HEK293 (cell line): ENCODE data around the gene S1PR2.

ENCODE experiments used
- CTCF ChIA-PET: fragments of 350-600 bp; formaldehyde crosslinking; extraction: SDS; loops from one replicate; lab custom pipeline; 2021; ENCODE audit warnings: antibody characterized with exemption; lab: Yijun Ruan, JAX
- POLR2A ChIA-PET: fragments of 300-600 bp; formaldehyde crosslinking; extraction: SDS; loops from one replicate; lab custom pipeline; 2020; ENCODE audit warnings: antibody characterized with exemption, inconsistent platforms; lab: Yijun Ruan, JAX
- H3K27ac ChIP-seq: fragments of 200-500 bp; sonication (Bioruptor generic); 2 replicates; pipeline ENCODE4 v1.5.1; 2014; ENCODE audit warnings: low read depth, low read length, control low read depth, inconsistent platforms; ENCODE audit errors: extremely low read depth
- H3K36me3 ChIP-seq, 2 experiments: fragments of 200-500 bp in 1 of 2; sonication (Bioruptor generic) in 1 of 2; 1 replicate in 1 of 2; 2 replicates in 1 of 2; pipeline ENCODE4 v1.5.1; 2014 to 2017; ENCODE audit warnings: inconsistent platforms in 2 of 2, low read length in 2 of 2; ENCODE audit not compliant: control insufficient read depth in 2 of 2, insufficient read depth in 1 of 2
- H3K4me1 ChIP-seq: fragments of 200-500 bp; sonication (Bioruptor generic); 2 replicates; pipeline ENCODE4 v1.5.1; 2014; ENCODE audit warnings: mild to moderate bottlenecking, low read length, inconsistent platforms; ENCODE audit not compliant: control insufficient read depth, insufficient read depth
- H3K4me3 ChIP-seq: 2 replicates; pipeline ENCODE4 v1.5.1; 2011; ENCODE audit warnings: low read depth, mild to moderate bottlenecking, control low read depth, low read length, moderate library complexity
- H3K9me3 ChIP-seq: fragments of 200-500 bp; sonication (Bioruptor generic); 2 replicates; pipeline ENCODE4 v1.5.1; 2014; ENCODE audit warnings: low read depth, low read length, inconsistent platforms; ENCODE audit not compliant: control insufficient read depth, insufficient read depth
- BCL11B ChIP-seq: fragments of 450-650 bp; formaldehyde crosslinking; IDR thresholded peaks from 2 replicates; pipeline ENCODE4 v1.5.1; 2016; ENCODE audit warnings: low read depth, missing biosample characterization, missing genetic modification characterization
- GLI4 ChIP-seq: fragments of 450-650 bp; formaldehyde crosslinking; IDR thresholded peaks from 2 replicates; pipeline ENCODE4 v1.5.1; 2016; ENCODE audit warnings: missing biosample characterization, missing genetic modification characterization
- GLIS1 ChIP-seq: fragments of 450-650 bp; formaldehyde crosslinking; IDR thresholded peaks from 2 replicates; pipeline ENCODE4 v1.5.1; 2016; ENCODE audit warnings: missing biosample characterization, missing genetic modification characterization
- INSM2 ChIP-seq: fragments of 450-650 bp; formaldehyde crosslinking; IDR thresholded peaks from 2 replicates; pipeline ENCODE4 v1.5.1; 2016; ENCODE audit warnings: missing biosample characterization, missing genetic modification characterization
- KLF17 ChIP-seq: fragments of 450-650 bp; formaldehyde crosslinking; IDR thresholded peaks from 2 replicates; pipeline ENCODE4 v1.5.1; 2016; ENCODE audit warnings: missing biosample characterization, missing genetic modification characterization
- ZBTB1 ChIP-seq: fragments of 450-650 bp; formaldehyde crosslinking; IDR thresholded peaks from 2 replicates; pipeline ENCODE4 v1.5.1; 2016; ENCODE audit warnings: missing biosample characterization, missing genetic modification characterization
- ZFP3 ChIP-seq: fragments of 450-650 bp; formaldehyde crosslinking; IDR thresholded peaks from 2 replicates; pipeline ENCODE4 v1.5.1; 2016; ENCODE audit warnings: low read depth, missing biosample characterization, missing genetic modification characterization
- ZNF121 ChIP-seq: fragments of 450-650 bp; formaldehyde crosslinking; IDR thresholded peaks from 2 replicates; pipeline ENCODE4 v1.5.1; 2016; ENCODE audit warnings: missing biosample characterization, missing genetic modification characterization
- ZNF132 ChIP-seq: fragments of 450-650 bp; formaldehyde crosslinking; IDR thresholded peaks from 2 replicates; pipeline ENCODE4 v1.5.1; 2017; ENCODE audit warnings: missing biosample characterization, missing genetic modification characterization, borderline replicate concordance
- ZNF18 ChIP-seq: fragments of 450-650 bp; formaldehyde crosslinking; IDR thresholded peaks from 2 replicates; pipeline ENCODE4 v1.5.1; 2016; ENCODE audit warnings: missing biosample characterization, missing genetic modification characterization
- ZNF211 ChIP-seq: fragments of 450-650 bp; formaldehyde crosslinking; IDR thresholded peaks from 2 replicates; pipeline ENCODE4 v1.5.1; 2016; ENCODE audit warnings: low read depth, missing biosample characterization, missing genetic modification characterization
- ZNF239 ChIP-seq: fragments of 450-650 bp; formaldehyde crosslinking; IDR thresholded peaks from 2 replicates; pipeline ENCODE4 v1.5.1; 2016; ENCODE audit warnings: missing biosample characterization, missing genetic modification characterization
- ZNF280C ChIP-seq: fragments of 450-650 bp; formaldehyde crosslinking; IDR thresholded peaks from 2 replicates; pipeline ENCODE4 v1.5.1; 2016; ENCODE audit warnings: missing biosample characterization, missing genetic modification characterization
- ZNF391 ChIP-seq: fragments of 450-650 bp; formaldehyde crosslinking; IDR thresholded peaks from 2 replicates; pipeline ENCODE4 v1.5.1; 2016; ENCODE audit warnings: low read depth, missing biosample characterization, missing genetic modification characterization, borderline replicate concordance
- ZNF433 ChIP-seq: fragments of 450-650 bp; formaldehyde crosslinking; IDR thresholded peaks from 2 replicates; pipeline ENCODE4 v1.5.1; 2016; ENCODE audit warnings: missing biosample characterization, missing genetic modification characterization, low read depth
- ZNF548 ChIP-seq: fragments of 450-650 bp; formaldehyde crosslinking; IDR thresholded peaks from 2 replicates; pipeline ENCODE4 v1.5.1; 2016; ENCODE audit warnings: missing biosample characterization, missing genetic modification characterization
- ZNF561 ChIP-seq: fragments of 450-650 bp; IDR thresholded peaks from 2 replicates; pipeline ENCODE4 v1.5.1; 2018; ENCODE audit warnings: missing biosample characterization, missing genetic modification characterization, borderline replicate concordance
- ZNF629 ChIP-seq: fragments of 450-650 bp; formaldehyde crosslinking; IDR thresholded peaks from 2 replicates; pipeline ENCODE4 v1.5.1; 2017; ENCODE audit warnings: missing biosample characterization, missing genetic modification characterization
- ZNF704 ChIP-seq: fragments of 450-650 bp; formaldehyde crosslinking; IDR thresholded peaks from 2 replicates; pipeline ENCODE4 v1.5.1; 2016; ENCODE audit warnings: missing biosample characterization, missing genetic modification characterization
- ZNF785 ChIP-seq: fragments of 450-650 bp; formaldehyde crosslinking; IDR thresholded peaks from 2 replicates; pipeline ENCODE4 v1.5.1; 2016; ENCODE audit warnings: missing biosample characterization, missing genetic modification characterization

The S1PR2 gene

GRCh38 chr19:10278935-10279334 is 47.8 kb upstream of the S1PR2 start:
- ChIA-PET POLR2A (interaction anchor here (0.6 to 0.7 kb wide), 2 partner anchors 16 to 91 kb away, joined by 3 to 4 read pairs; no protein-coding TSS in a partner anchor), CTCF (interaction anchor here (1.1 to 2.5 kb wide), 4 partner anchors 9 to 113 kb away, joined by 3 to 14 read pairs (median 4); partner anchors contain the start of gene ICAM5)

GRCh38 chr19:10277795-10278589 is 46.9 kb upstream of the S1PR2 start:
- Histone ChIP-seq H3K4me1 (no peaks in the 10 kb centered on the region), H3K9me3 (no peaks in the 10 kb centered on the region), H3K27ac (no peak overlapping the region), H3K36me3 (no peaks in the 10 kb centered on the region), H3K4me3 (no peak overlapping the region)
- POLR2A ChIA-PET, result interaction anchor here (0.7 to 1.4 kb wide), 3 partner anchors 12 to 56 kb away, joined by 4 to 5 read pairs (median 5); partner anchors contain the start of gene ICAM5
- CTCF ChIA-PET, result interaction anchor here (0.6 to 2.5 kb wide), 4 partner anchors 9 to 138 kb away, joined by 3 to 14 read pairs (median 4); no protein-coding TSS in a partner anchor
- TF ChIP-seq ZNF132 (tag by site-specific recombination), result no peak
- no peak for TF ChIP-seq ZNF391 (tag by site-specific recombination)
- TF ChIP-seq ZNF121 (tag by site-specific recombination), result peak; percentile 90

More at GRCh38 chr19:10278935-10279334, 47.8 kb upstream of the S1PR2 start:
- no peak overlapping the region for H3K4me3 ChIP-seq
- H3K36me3 ChIP-seq, result no peaks in the 10 kb centered on the region
- H3K27ac ChIP-seq, result no peak overlapping the region
- H3K4me1 ChIP-seq, result no peaks in the 10 kb centered on the region
- TF ChIP-seq ZBTB1 (tag by site-specific recombination) (no peak), ZNF433 (tag by site-specific recombination) (no peak), GLI4 (tag by site-specific recombination) (no peak), ZNF704 (no peak), ZFP3 (tag by site-specific recombination) (peak; percentile 90)
- no peaks in the 10 kb centered on the region for H3K9me3 ChIP-seq

- H3K36me3 ChIP-seq, result no peaks in the 10 kb centered on the region
- POLR2A ChIA-PET, result interaction anchor here (0.6 to 1.6 kb wide), 4 partner anchors 15 to 123 kb away, joined by 3 read pairs; partner anchors contain the start of gene ICAM5
- no peak overlapping the region for H3K4me3 ChIP-seq
- no peaks in the 10 kb centered on the region for H3K4me1 ChIP-seq
- no peak overlapping the region for H3K27ac ChIP-seq
- CTCF ChIA-PET, result interaction anchor here (1.0 to 1.2 kb wide), 2 partner anchors 16 to 114 kb away, joined by 3 to 4 read pairs; no protein-coding TSS in a partner anchor
- H3K9me3 ChIP-seq, result no peaks in the 10 kb centered on the region
- TF ChIP-seq ZNF561 (tag by site-specific recombination) (no peak), ZNF785 (tag by site-specific recombination) (no peak), KLF17 (tag by site-specific recombination) (no peak), ZNF239 (tag by site-specific recombination) (no peak), ZNF18 (no peak), GLIS1 (tag by site-specific recombination) (no peak), ZNF548 (tag by site-specific recombination) (no peak), INSM2 (tag by site-specific recombination) (no peak), ZNF629 (tag by site-specific recombination) (no peak), ZNF280C (tag by site-specific recombination) (no peak), BCL11B (tag by site-specific recombination) (no peak), ZNF211 (no peak)
Observed at GRCh38 chr19:10274589-10274988, 43.5 kb upstream of the S1PR2 start.
